ENCODE measurements around the gene LYL1.

LYL1 gene

GRCh38 chr19:13102666-13103580, at the start of gene LYL1:
TSS of gene LYL1 (minus strand) at chr19:13102858. CDS start at chr19:13101171, 1,687 bp downstream.
- TF ChIP-seq CTCF (IDR thresholded peaks at IDR 0.05), result no peak

- TF ChIP-seq CTCF (IDR thresholded peaks at IDR 0.05), result no peak
Observed at GRCh38 chr19:13151605-13152355, 49.1 kb upstream of the LYL1 start.

- no peak for TF ChIP-seq CTCF (IDR thresholded peaks at IDR 0.05)
Observed at GRCh38 chr19:13150931-13151604, 48.4 kb upstream of the LYL1 start.

GRCh38 chr19:13150187-13150930, 47.7 kb upstream of the LYL1 start, which contains the start of the genes IER2 and STX10:
TSS of gene IER2 (plus strand) at chr19:13150411. CDS start at chr19:13153187, 2,776 bp downstream.
TSS of gene STX10 (minus strand) at chr19:13150375. CDS start at chr19:13150173, 202 bp downstream.
- peak; percentile 30; the same call in 1 of the 2 replicates for TF ChIP-seq CTCF (IDR thresholded peaks at IDR 0.05)

- no peak for TF ChIP-seq CTCF (IDR thresholded peaks at IDR 0.05)
Observed at GRCh38 chr19:13149628-13150186, 47.0 kb upstream of the LYL1 start.

- TF ChIP-seq CTCF (IDR thresholded peaks at IDR 0.05), result no peak
Observed at GRCh38 chr19:13146763-13147563, 44.3 kb upstream of the LYL1 start.

Measured in LNCAP (cell line).